Esophagus squamous epithelium (tissue), 5 donors: Measurements from ENCODE around the gene TEX35. TPM values are rescaled to one million over a fixed set of nuclear protein-coding genes. Genes with fewer than 3 reads are reported as not detected.

Source experiments
- DNase-seq: peaks from one replicate; lab custom pipeline; 2025; lab: John Stamatoyannopoulos, UW
- H3K27ac ChIP-seq, 4 donors: fragments of 200-600 bp; sonication (generic); one replicate each; pipeline ENCODE4 v1.5.1; 2016 to 2019; ENCODE audit warnings: mild to moderate bottlenecking in 1 of 4
- H3K27me3 ChIP-seq, 4 donors: fragments of 200-600 bp; sonication (generic); 1 replicate in 3 of 4; 2 replicates in 1 of 4; pipeline versions ENCODE4 v1.5.1 to v1.6.0; 2017 to 2021; ENCODE audit warnings: antibody characterized with exemption in 1 of 4
- H3K36me3 ChIP-seq, 3 donors: fragments of 200-600 bp; sonication (generic); one replicate each; pipeline ENCODE4 v1.5.1; 2016 to 2019
- H3K4me1 ChIP-seq, 3 donors: fragments of 200-600 bp; sonication (generic); one replicate each; pipeline ENCODE4 v1.5.1; 2017 to 2019
- H3K4me3 ChIP-seq, 4 donors: fragments of 200-600 bp; sonication (generic); 1 replicate in 3 of 4; 2 replicates in 1 of 4; pipeline ENCODE4 v1.5.1; 2016 to 2019; ENCODE audit warnings: mild to moderate bottlenecking in 2 of 4, moderate library complexity in 1 of 4
- H3K9me3 ChIP-seq, 3 donors: fragments of 200-600 bp; sonication (generic); one replicate each; pipeline ENCODE4 v1.5.1; 2016 to 2019
- CTCF ChIP-seq, 6 experiments: fragments of 450-650 bp in 4 of 6; fragments of 200-600 bp in 2 of 6; sonication (generic) in 2 of 6; IDR thresholded peaks; one replicate each; pipeline ENCODE4 v1.5.1; 2016 to 2019; ENCODE audit warnings: antibody characterized with exemption in 6 of 6, mild to moderate bottlenecking in 4 of 6, moderate library complexity in 4 of 6
- POLR2A ChIP-seq, 4 donors: fragments of 450-650 bp; IDR thresholded peaks; one replicate each; pipeline ENCODE4 v1.6.1; 2017; ENCODE audit warnings: antibody characterized with exemption in 4 of 4, mild to moderate bottlenecking in 4 of 4, moderate library complexity in 3 of 4
- WGBS, 2 donors: methylation state at CpG; one replicate each; pipeline ENCODE4 v1.1.5; 2018; 5-methylcytosine and 5-hydroxymethylcytosine counted together
- intact Hi-C: fragments of 100-400 bp; cut with DNase I; formaldehyde crosslinking; loops from one replicate; pipeline ENCODE4 v1.15.0; 2022
- small RNA-seq, 4 donors: library from RNA; depleted of rRNA; stranded (forward); fragments of <200 nt; gene quantifications; one replicate each; pipeline ENCODE3, GENCODE V24; 2016
- total RNA-seq, 4 donors: library from RNA; depleted of rRNA; stranded (reverse); fragments of >200 nt; gene quantifications; one replicate each; pipeline ENCODE4 v1.1.0, GENCODE V29; 2016
- donor health status: DM: yes; HTN: yes; CAD: no.

The TEX35 gene
- total RNA-seq, 4 donors from 2014 or later: not detected

GRCh38 chr1:178566187-178566586, 53.3 kb downstream of the TEX35 start:
- WGBS, 2 donors: 82 to 100% methylated on average over 3 of the region's 3 CpGs
- H3K27me3 ChIP-seq: no peaks in the 10 kb centered on the region
- no peaks in the 10 kb centered on the region for H3K36me3 ChIP-seq
- H3K27ac ChIP-seq: no peak overlapping the region
- TF ChIP-seq POLR2A (IDR thresholded peaks at IDR 0.05): no peak
- TF ChIP-seq CTCF (IDR thresholded peaks at IDR 0.05): no peak
- DNase-seq: no peak
- intact Hi-C loops: no loop called here
- peaks cover 0 to 6% (median 0%) of the 10 kb centered on the region in 3 donors for H3K4me1 ChIP-seq
- no peaks in the 10 kb centered on the region for H3K9me3 ChIP-seq
- no peak overlapping the region for H3K4me3 ChIP-seq

GRCh38 chr1:178571807-178572206, 58.9 kb downstream of the TEX35 start:
- TF ChIP-seq CTCF (IDR thresholded peaks at IDR 0.05): no peak
- TF ChIP-seq POLR2A (IDR thresholded peaks at IDR 0.05): no peak
- Histone ChIP-seq H3K4me1 (peaks cover 0 to 22% (median 0%) of the 10 kb centered on the region in 3 donors), H3K9me3 (no peaks in the 10 kb centered on the region), H3K36me3 (no peaks in the 10 kb centered on the region), H3K27me3 (no peaks in the 10 kb centered on the region), H3K4me3 (no peak overlapping the region), H3K27ac (no peak overlapping the region)
- DNase-seq: no peak
- intact Hi-C loops: no loop called here
- whole genome bisulfite sequencing, 2 donors: 78 to 83% methylated on average over 4 of the region's 4 CpGs

Small RNA genes within 50 kb of the gene (small RNA-seq; reads per million reads assigned to genes)
- gene RF00017 (0 reads per million in 4 donors), gene RNA5SP69 (0 reads per million in 4 donors)

Other genes with a start within 250 kb of the TEX35 start
- not detected for gene CLEC20A, start 16.1 kb upstream of the TEX35 start, total RNA-seq
- 10 to 100 TPM; 24.2 to 35.2 (median 26.9) TPM for gene RALGPS2, start 212.1 kb downstream of the TEX35 start, total RNA-seq